ENCODE data around the gene SELP.

DNA sequence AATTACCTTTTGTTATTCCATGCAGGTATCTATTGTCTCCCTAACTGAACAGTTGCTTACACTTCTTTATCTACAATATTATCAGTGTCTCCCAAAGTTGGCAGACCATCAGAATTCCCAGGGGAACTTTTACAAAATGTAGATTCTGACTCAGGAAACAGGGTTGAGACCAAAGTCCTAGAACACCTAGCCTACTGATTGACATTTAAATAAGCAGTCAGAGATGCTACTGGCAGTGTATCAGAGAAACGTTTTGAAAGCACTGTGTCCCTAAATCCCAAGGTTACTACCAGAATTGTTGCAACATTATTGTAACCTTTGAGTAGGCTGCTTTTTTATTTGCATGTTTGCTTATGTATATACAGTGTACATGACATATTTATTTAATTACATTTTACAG lies 41.8 kb downstream of the SELP start:
- TF ChIP-seq, protein P1, sequence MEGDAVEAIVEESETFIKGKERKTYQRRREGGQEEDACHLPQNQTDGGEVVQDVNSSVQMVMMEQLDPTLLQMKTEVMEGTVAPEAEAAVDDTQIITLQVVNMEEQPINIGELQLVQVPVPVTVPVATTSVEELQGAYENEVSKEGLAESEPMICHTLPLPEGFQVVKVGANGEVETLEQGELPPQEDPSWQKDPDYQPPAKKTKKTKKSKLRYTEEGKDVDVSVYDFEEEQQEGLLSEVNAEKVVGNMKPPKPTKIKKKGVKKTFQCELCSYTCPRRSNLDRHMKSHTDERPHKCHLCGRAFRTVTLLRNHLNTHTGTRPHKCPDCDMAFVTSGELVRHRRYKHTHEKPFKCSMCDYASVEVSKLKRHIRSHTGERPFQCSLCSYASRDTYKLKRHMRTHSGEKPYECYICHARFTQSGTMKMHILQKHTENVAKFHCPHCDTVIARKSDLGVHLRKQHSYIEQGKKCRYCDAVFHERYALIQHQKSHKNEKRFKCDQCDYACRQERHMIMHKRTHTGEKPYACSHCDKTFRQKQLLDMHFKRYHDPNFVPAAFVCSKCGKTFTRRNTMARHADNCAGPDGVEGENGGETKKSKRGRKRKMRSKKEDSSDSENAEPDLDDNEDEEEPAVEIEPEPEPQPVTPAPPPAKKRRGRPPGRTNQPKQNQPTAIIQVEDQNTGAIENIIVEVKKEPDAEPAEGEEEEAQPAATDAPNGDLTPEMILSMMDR (IDR thresholded peaks at IDR 0.05 in 2 of 3, conservative IDR thresholded peaks at IDR 0.05 in 1 of 3; ENCODE audit: insufficient read depth in 2 of 3, low read depth in 1 of 3, low read length in 3 of 3), result no peak
- no peak for TF ChIP-seq HMGN3 (IDR thresholded peaks at IDR 0.05; ENCODE audit: borderline replicate concordance, extremely low read depth, insufficient read length, low read depth, low read length)

Measured in K562 (cell line).